Measurements from ENCODE around the gene FZR1.
A peak's percentile ranks its signal among the peaks of the same experiment; 100 is the strongest.
"Not testable (repeated sequence)": the region's sequence is repeated elsewhere in the genome, so short reads cannot be mapped to it uniquely, and the experiment has no call there.

The FZR1 gene

DNA sequence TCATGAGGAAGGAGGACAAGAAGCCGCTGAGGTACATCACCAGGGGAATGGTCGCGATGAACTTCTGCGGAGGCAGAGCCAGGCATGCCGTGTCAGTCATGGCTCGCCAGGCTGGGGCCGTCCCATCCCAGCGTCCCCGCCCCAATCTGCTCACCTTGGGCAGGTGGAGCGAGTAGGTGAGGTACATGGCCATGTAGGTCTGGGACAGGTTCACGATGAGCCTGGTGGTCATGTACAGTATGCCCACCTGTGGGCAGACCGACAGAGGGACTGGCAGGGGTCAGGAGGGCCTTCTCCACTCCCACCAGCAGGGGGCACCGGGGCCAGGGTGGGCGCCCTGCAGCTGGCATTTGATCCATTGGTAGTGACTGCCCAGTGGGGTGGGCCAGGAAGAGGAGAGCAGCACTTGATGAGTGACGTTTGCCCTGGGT lies 41.2 kb downstream of the FZR1 start:
- DNase-seq (ENCODE audit: low read depth in 3 of 3) = no peak

DNA sequence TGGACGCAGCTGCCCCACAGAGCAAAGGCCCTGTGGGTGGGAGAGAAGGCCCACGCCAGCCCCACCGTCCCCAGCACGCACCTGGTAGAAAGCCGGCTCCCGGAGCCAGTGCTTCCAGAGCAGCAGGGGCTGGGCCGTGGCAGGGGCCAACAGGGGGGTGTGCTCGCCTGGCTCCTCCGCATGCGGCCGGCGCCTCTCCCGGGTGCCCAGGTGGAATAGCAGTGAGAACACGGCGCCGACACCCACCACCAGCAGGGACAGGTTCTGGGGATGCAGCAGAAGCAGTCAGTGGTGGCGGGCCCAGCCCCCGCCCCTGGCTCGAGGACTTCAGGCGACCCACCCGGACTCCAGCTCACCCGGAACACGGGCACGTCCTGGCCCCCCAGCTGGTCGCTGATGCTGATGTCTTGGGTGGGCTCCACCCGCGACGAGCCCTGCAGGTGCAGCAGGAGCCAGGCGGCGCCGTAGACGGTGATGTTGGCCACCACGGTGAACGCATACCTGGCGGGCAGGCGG lies 41.7 kb downstream of the FZR1 start:
- no peak for DNase-seq (ENCODE audit: low read depth in 3 of 3)

DNA sequence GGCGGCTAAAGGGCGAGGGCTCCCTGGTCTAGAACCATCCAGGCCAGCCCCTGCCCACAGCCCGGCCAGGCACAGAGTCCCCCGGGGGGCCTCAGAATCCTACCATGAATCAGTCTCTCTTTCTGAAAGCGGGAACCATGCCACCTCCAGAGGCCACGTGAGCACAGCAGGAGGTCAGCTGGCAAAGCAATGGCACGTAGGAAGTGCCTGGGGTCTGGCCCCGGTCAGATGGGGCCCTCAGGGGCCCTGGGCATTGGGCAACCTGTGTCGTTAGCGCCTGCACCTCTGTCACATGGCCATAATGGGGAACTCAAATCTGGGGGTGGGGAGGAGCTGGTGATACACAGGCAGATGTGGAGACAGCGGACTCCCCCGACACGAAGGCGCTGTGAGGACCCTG lies 42.5 kb downstream of the FZR1 start:
- no peak for DNase-seq (ENCODE audit: low read depth in 3 of 3)

DNA sequence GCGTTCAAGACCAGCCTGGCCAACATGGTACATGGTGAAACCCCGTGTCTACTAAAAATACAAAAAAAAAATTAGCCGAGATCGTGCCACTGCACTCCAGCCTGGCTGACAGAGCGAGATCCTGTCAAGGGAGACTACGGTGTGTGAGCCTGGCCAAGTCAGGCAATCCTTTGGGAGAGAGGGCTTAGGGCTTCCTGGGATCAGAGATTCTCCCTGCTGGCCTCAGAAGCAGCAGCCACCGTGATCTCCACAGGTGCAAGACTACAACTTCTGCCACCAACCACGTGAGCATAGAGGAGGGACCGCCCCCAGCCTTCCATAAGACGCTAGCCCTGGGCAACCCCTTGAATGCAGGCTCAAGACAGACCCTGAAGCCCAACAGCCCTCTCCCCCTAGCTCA lies 43.7 kb downstream of the FZR1 start:
- DNase-seq (ENCODE audit: low read depth in 3 of 3) = no peak

DNA sequence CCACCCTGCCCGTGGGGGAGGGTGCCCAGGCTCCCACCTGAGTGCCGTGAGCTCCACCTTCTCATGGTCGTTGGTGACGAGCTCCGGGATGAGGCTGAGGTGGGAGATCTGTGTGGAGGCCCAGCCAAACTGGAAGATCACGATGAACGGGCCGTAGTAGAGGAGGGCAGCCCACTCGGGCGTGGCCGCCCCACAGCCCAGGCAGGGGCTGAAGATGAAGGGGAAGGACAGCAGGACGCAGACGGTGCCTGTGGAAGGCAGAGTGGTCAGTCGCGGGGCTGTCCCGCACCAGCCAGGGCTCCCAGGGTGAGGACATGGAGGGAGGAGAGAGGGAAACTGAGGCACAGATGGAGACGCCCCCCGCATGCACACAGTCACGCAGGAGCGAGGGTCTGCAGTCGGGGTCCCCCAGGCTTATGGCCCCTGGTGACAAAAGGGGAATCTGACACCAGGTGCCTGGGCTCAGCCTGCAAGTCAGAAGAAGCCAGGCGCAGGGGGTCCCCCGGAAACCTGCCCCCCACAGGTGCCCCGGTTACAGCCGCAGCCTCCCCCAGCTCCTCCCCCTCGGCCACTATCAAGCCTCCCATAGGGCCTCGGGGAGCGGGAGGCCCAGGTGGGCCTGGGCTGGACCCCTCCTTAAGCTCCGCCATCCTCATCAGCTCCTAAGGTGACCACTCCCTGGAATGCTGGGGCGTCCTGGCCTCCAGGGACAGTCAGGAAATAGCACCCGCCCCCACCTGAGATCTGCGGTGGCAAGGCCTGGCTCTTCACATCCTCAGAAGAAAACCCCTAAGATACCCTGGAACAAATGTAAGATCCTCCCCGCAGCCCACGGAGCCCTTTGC lies 45.1 kb downstream of the FZR1 start:
- no peak for DNase-seq (ENCODE audit: low read depth in 3 of 3)

DNA sequence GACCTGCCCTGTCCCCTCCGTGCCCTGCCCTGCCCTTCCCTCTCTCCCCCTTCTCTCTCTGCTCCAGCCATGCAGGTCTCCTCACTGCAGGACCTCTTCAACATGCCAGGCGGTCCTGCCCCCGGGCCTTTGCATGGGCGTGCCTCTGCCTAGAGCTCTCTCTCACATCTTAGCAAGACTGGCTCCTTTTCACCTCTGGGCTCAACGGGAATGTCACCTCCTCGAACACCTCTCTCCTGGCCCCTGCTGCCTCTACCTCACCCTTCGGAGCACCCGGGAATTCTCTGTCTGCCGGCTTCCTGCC lies 45.6 kb downstream of the FZR1 start:
- DNase-seq (ENCODE audit: low read depth in 3 of 3) = no peak

DNA sequence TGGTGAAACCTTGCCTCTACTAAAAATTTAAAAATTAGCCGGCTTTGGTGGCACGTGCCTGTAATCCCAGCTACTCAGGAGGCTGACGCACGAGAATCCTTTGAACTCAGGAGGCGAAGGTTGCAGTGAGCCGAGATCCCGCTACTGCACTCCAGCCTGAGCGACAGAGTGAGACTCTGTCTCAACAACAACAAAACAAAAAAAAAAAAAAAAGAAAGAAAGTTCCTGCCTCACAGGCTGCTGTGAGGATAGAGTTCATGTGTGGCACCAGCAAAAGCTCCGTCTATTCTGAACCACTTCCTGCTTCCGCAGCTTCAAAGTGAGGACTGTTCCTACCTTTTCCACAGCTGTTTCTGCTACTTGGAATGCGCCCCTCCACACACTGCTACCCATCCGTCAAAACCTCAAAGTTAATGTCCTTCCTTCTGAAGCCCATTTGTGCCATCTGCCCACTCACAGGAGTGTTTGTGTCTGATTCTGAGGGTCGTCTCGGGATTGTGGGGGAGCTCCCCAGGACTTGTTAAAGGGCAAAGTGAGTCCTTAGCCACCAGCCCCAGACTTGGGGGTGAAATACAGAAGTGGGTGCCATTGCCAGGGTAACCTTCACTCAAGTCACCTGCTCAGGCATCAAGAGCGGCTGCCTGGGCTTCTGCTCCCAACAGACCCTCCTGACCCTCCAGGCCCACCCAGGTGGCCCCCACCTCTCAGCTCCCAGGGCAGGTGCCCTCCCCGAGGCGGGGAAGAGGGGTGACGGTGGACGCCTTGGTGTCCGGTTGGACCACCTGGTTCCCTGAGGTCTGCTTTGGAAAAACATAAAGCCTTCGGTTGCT lies 48.4 kb downstream of the FZR1 start:
- no peak for DNase-seq (ENCODE audit: low read depth in 3 of 3)

DNA sequence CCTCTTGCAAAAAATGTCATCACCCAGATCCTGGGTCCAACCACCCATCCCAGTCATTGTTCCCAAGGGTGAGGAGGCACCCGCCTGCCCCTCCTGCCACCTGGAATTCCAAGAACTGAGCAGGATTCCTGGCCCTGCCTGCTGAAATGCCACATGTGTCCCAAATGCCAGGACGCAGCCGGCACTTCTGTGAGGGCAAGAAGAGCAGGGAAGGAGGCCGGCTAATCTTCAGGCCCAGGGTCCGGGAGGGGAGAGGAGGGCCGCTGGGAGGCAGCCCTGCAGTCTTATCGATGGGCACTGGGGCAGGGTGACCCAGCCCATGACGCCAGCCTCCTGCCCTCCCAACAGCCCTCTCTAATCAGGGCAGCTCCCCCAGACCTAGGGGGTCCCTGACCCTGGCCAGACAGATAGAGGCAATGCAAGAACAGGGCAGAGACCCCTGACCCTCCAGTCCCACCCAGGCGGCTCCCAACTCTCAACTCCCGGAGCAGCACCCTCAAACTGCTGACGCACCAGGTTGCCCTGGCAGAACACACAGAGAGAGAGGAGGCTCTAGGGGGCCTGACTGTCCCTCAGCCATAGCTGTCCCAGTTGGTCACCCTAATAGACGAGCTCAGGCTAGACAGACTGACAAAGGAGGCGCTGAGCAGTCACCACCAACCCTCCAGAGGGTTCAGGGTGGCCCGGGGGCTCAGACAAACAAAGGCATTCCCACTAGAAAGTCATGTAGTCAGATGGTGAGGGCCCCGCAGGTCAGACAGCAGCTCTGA lies 49.7 kb downstream of the FZR1 start:
- DNase-seq (ENCODE audit: low read depth in 3 of 3) = no peak

DNA sequence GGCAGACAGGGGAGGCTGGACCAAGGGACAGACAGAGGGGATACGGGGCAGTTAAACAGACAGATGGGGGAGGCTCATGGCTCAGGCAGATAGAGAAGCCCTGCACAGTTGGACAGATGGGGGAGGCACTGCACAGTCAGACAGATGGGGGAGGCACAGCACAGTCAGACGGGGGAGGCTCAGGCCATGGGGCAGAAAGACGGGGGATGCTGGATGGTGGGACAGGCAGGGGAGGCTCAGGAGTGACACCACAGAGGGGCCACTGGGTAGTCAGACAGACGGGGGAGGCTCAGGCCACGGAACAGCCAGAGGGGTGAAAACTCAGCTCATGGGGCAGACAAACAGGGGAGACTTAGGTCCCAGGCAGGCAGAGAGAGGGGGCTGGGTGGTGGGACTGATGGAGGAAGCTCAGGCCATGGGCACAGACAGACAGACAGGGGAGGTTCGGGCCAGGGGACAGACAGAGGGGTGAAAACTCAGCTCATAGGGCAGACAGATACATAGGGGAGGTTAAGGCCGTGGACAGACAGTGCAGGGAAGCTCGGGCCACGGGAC lies 50.4 kb downstream of the FZR1 start:
- DNase-seq (ENCODE audit: low read depth in 3 of 3) = no peak

DNA sequence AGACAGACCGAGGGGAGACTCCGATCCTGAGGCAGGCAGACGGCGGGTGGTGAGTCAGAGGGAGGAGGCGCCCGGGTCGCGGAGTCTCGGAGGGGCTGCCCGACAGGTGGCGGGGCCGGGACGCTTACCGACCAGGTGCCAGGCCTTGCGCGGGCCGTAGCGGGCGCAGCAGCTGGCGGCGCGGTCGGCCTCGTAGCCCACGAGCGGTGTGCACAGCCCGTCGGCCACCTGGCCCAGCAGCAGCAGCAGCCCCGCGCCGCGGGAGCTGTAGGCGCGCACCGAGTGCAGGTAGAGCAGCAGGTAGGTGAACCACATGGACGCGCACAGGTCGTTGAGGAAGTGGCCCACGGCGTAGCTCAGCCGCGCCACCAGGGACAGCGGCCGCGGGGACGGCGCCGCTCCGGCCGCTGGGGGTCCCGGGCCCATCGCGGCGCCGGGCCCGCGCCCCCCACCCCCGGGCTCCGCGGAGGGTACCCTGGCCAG lies 50.9 kb downstream of the FZR1 start:
- peak; percentile 54 to 64 (median 60) for DNase-seq (ENCODE audit: low read depth in 3 of 3)

DNA sequence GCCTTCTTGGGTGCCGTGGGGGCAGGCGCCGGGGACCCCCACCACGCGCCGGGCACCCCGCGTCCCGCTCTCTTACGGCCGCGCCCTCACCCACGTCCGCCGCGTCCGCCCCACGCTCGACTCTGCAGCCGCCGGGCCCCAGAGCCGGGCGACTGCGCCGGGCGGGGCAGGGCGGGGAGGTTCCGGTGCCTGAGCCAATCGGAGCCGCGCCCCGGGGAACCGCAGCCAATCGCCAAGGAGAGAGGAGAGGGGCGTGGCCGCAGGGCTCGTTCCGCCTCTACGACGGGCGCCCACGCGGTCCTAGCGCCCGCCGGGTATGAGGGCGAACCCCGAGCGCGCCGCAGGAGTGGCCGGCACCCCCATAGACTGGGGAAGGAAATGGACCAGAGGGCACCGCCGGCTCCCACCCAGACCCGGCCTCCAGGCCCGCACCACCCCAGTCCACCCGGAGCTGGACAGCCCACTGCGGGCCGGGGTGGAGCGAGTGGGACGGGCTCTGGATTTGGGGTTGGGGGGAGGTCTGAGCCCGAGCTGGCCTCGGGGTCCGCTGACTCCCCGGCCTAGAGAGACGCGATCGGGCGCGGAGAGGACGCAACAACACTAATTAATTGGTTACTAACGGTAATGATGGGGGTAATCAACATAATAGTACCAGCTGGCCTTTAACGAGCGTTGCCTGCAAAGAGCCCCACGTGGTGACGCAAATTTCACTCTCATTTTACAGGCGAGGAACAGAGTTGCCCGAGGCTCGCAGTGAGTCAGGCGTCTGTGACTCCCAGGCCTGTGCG lies 51.5 kb downstream of the FZR1 start, which contains the start of gene MFSD12:
Gene MFSD12, minus strand, starts transcription at position 126 of the 788 bp plus-strand sequence. CDS start 183 bp downstream, outside the sequence.
- DNase-seq (ENCODE audit: low read depth in 3 of 3) = peak; percentile 90 to 93 (median 91)

DNA sequence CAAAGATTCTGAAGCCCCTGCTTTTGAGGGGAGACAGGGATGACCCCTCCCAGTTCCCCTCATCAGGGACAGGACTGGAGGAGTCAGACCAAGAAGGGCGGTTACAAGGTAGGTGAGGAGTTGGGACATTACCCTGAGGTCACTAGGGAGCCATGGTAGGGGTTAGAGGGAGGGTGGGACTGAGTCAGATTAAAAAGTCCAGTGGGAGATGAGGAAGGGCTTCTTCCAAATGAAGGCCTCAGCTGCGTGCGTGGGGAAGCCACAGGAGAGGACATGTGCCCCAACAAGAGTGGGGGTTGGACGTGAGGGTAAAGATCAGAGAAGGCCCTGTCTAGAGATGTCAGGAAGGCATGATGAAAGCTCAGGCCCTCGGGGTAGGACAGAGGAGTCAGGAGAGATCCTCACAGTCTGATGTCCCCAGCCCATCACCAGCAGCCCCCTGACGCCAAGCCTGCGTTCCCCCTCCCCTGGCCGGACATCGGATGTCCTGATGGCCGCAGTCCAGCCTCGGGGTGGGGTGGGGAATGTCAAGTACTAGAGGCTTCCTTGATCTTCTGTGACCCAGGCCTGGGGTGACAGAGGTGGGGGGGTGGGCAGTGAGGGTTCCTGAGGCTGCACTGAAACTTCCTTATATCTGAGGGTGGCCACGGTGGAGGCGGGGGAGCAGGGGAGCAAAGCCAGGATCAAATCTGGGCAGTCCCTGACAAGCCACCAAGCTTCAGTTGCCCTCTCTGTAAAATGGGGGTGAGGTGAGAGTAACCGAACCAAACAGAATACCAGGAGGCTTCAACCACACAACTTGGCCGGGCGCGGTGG lies 57.8 kb downstream of the FZR1 start:
- DNase-seq (ENCODE audit: low read depth in 3 of 3) = no peak

DNA sequence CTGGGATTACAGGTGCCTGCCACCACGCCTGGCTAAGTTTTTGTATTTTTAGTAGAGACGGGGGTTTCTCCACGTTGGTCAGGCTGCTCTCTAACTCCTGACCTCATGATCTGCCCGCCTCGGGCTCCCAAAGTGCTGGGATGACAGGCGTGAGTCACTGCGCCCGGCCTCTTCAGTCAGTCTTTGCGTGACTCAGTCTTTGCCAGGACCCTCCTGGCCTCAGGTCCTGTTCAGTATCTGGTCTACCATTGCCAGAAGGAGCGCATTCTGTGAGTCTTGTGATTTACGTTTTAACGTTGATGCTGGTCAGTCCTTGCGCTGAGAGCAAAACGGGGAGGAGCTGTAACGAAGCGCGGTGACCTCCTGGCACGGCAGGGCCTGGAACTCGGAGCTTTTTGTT lies 59.0 kb downstream of the FZR1 start:
- no peak for DNase-seq (ENCODE audit: low read depth in 3 of 3)

DNA sequence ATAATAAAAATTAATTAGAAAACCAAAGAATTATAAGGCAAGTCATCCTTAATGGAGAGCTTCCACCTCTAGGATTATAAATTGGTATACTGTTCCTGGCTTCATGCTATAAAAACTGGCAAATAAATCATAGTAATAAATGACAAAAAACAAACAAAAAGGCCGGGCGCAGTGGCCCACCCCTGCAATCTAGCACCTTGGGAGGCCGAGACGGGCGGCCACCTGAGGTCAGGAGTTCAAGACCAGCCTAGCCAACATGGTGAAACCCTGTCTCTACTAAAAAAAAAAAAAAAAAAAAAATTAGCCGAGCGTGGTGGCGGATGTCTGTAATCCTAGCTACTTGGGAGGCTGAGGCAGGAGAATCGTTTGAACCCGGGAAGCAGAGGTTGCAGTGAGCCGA lies 63.9 kb downstream of the FZR1 start:
- not testable (repeated sequence) for DNase-seq (ENCODE audit: low read depth in 3 of 3)

DNA sequence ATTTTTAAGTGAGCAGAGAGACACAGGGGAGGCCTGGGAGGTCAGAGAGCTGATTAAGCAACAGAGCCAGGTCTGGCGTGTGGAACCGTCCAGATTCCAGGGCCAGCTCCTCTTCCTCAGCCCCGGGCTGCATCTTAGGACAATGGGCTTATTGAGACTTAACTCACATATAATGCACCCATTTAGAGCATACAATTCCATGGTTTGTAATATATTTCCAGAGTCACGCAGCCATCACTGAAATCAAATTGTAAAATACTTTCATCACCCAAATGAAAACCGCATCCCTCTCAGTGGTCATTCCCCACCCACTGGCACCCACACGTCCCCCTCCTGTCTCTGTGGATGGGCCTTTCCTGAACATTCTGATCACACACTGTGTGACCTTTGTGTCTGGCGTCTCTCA lies 64.5 kb downstream of the FZR1 start:
- DNase-seq (ENCODE audit: low read depth in 3 of 3) = no peak

DNA sequence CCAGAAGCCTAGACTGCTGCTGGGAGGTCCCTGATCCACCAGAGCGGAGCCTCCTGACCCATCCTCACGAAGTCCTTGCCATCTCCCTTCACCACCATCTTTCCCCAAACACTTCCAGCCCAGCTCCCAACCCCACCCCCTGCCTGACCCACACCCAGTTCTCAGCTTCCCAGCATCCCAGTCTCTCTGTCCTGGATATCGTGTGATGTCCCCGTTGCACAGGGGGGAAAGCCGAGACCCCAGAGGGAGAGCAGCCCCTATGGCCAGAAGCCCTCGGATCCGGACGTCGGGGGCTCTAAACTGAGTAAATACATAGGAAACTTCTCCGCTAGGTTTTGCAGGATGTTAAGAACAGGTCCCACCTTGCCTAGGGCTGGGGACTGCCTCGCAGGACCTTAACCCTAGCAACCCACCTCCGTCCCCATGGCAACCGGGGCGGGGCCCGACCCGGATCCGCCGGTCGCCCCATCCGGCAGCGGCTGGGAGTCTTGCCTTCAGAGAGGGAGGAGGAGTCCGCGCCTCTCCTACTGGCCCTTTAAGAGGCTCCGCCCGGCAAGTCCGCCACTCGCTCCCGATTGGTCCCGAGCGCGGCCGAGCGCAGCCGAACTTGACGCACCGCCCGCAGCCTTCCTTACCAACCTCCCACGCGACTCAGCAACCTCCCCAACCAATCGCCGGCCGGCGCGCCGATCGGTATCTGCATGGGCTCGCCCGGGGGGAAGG lies 66.2 kb downstream of the FZR1 start:
- peak; percentile 95 to 99 (median 99) for DNase-seq (ENCODE audit: low read depth in 3 of 3)

DNA sequence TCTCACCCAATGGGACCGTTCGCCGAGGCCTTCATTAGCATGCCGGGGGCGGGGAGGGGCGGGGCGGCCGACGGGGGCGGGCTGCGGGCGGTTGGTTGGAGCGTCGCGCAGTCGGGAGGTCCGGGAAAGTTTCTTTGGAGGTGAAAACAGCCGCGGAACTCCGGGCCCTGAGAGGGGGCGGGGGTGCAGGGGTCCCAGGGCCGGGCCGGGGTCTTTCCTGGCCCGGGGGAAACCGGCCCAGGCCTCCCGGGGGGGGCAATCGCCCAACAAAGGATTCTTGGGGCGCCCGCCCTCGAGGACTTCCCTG lies 66.7 kb downstream of the FZR1 start, which contains the start of gene HMG20B:
Gene HMG20B, plus strand, starts transcription at position 90 of the 307 bp plus-strand sequence. CDS start 366 bp downstream, outside the sequence.
- no peak for DNase-seq (ENCODE audit: low read depth in 3 of 3)

DNA sequence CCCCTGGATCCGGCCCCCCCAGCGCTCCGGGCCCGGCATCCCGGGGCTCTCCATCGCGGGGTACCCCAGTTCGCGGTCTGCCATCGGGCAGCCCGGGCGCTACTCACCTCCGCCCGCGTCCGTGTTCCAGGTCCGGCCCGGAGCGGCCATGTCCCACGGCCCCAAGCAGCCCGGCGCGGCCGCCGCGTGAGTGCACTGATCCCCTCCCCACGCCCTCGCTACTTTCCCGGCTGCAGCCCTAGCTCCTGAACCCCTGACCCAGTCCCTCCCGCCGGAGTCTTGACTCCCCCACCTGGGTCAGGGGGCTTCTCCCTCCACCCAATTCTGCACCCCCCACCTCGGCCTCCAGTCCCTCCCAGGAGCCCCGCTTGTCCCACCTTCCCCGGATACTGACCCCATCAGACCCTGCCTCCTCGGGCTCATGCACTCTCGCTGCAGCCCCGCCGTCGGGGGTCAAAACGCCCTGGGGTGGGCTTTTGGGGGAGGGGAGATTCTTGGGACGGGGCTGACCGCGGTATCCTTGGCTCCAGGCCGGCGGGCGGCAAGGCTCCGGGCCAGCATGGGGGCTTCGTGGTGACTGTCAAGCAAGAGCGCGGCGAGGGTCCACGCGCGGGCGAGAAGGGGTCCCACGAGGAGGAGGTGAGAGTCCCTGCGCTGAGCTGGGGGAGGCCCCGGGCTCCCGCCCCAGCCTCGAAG lies 67.2 kb downstream of the FZR1 start:
- DNase-seq (ENCODE audit: low read depth in 3 of 3) = no peak
